Activated T-cell treated with anti-CD3 and anti-CD28 coated beads for 24 hours (primary cell): ENCODE data around the gene AKAP3.

Experiments used
- DNase-seq: peaks from one replicate; pipeline ENCODE4 v3.0.0-alpha.2; 2020; ENCODE audit warnings: low read depth

The AKAP3 gene

DNA sequence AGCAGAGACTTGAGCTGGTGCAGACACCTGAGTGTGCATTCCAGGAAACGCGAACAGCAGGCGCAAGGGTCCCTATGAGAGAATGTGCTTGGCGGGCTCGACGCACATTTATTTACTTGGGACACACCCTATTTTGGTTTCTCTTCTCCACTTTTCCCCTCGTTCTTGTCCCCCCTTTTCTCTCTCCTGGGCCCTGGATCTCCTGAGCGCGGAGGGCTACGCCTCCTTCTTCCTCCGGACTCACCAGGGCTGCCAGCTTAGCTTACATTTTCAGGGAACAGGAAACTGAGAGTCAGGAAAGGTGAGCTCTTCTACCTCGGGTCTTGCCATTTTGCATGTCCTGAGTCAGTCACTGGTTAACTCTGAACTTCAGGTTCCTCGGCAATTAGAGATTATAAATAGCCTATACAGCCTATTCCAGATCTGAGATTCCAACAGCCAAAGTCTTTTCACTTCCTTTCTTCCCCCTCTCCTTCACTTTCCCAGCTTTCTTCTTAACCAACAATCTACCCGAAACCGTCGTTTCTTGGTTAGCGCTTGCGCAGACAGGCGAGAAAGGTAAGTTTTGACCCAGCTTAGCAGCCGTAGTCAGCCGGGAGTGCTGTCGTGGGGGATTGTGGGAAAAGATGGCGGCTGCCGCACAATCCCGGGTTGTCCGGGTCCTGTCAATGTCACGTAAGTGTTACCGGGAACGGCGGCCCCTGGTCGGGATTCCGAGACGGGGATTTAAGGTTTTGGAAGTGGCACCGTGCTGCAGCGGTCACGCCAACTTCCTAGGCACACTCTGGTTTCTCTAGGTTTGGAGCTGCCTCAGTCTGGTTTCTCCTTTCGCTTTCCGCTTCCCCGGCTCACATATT is at the start of gene AKAP3, which contains the start of gene NDUFA9:
Gene AKAP3 (minus strand): TSS at position 551 of the 857 bp plus-strand sequence. CDS start 10,855 bp downstream, outside the sequence.
Gene NDUFA9 (plus strand): TSS at position 614 of the 857 bp plus-strand sequence. CDS start 13 bp downstream, at position 627.
- peak; percentile 76 for DNase-seq

- DNase-seq = no peak
Measured at GRCh38 chr12:4690760-4691159, 41.9 kb upstream of the AKAP3 start.

GRCh38 chr12:4685317-4685716 is 36.5 kb upstream of the AKAP3 start:
- no peak for DNase-seq

DNA sequence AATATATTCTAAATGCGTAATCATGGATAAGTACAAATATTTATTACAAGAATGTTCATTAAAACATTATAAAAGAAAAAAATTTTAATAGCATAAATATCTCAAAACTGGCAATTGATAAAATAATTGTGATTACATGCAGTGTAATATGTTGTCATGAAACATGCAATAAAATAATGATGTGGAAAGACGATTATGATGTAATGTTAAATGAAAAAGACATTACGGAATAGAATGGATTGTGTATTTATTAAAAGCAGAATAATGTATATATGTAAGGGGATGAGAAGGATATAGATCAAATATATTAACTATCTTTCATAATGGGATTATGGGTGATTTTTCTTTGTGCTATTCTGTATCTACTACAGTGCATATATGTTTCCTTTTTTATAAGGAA is 32.9 kb upstream of the AKAP3 start:
- no peak for DNase-seq

DNA sequence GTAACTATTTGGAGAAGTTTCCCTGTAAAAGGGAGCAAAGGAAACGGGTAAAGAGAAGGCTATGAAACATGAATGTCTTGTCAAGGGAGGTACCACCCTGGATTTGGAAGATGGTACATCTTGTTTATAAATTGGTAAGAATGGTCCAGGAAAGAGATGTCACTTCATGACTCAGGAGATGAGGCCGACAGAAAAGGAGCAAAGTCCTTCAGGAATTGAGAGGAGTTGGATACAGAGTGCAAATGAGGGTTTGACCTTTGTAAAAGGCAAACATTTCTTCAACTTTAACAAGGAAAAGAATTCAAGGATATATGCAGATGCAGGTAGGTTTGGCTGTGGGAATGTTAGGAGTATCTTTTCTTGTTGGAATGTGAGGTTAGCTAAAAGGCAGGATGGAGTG is 30.9 kb upstream of the AKAP3 start:
- no peak for DNase-seq

- DNase-seq = no peak
Measured at GRCh38 chr12:4665236-4665635, 16.4 kb upstream of the AKAP3 start.

GRCh38 chr12:4663971-4664505 is 15.2 kb upstream of the AKAP3 start:
- no peak for DNase-seq

DNA sequence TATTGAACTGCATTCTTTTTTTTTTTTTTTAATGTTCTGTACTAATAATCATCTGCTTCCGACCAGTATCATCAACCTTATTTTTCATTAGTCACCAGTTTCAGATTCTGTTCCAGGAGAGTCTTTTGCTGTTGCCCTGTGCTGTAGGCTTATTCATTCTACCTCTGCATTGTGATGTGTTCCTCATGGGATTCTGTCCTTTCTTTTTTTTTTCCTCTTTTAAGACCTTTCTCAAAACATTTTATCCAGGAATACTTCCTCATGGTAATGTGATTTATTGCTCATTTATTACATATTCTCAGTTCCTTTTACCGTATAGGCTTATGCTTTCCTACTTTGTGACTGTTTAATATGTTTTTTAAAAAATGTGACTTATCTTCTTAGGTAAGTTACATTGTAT is 4.8 kb upstream of the AKAP3 start:
- no peak for DNase-seq

- DNase-seq = no peak
Measured at GRCh38 chr12:4653257-4653656, 4.4 kb upstream of the AKAP3 start.

- no peak for DNase-seq
Measured at GRCh38 chr12:4649358-4649661, 459 bp upstream of the AKAP3 start.

DNA sequence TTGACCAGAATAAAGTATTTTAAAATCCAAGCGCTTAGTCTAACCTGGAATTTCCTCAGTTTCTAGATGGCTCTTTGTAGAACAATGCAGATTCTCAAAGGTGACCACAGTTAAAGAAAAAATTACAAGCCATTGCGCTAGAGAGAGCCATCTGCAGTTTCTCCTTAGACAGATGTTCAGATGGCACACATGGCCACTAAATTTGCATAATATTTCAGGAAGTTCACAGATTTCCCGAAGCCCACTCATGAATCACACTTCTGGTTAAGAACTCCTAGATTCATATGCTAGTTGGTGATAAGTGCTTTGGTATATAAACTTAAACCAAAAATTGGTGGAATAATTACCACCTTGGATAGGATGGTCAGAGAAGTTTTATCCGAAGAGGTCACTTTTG is 749 bp downstream of the AKAP3 start:
- no peak for DNase-seq

DNA sequence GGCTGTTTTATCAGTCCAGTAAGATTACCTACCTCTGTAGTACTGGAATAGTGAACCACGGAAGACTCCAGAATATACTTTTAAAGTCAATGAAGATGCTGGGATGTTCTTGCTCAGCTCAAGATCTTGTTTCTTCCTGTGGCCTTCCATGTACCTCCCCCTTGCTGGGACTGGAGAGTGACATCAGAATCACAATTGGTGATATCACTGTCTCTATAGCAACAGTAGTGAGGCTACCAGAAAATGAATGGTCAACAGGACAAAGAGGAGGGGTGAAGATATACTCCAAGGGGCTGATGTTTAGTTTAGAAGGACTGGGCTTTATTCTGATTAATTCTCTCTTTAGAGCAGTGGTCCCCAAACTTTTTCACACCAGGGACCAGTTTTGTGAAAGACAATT is 3.8 kb downstream of the AKAP3 start:
- no peak for DNase-seq

DNA sequence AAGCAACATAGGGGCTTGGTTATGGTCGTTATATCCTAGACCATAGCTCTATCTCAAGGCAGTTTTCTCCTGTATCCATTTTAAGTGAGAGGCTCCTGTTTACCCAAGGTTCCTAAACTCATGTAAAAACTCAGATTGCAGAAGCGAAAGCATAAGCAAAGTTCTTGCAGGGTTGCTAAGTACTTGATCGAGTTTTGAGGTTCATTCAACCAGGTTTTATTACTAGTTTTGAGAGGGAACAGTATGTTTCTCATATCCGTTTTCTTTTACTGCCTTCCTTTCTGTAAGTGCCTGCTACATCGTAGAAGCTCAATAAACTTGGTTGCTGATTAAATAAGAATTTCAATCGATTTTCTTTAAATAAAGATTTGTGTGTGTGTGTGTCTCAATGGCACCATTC is 5.1 kb downstream of the AKAP3 start:
- DNase-seq = no peak

DNA sequence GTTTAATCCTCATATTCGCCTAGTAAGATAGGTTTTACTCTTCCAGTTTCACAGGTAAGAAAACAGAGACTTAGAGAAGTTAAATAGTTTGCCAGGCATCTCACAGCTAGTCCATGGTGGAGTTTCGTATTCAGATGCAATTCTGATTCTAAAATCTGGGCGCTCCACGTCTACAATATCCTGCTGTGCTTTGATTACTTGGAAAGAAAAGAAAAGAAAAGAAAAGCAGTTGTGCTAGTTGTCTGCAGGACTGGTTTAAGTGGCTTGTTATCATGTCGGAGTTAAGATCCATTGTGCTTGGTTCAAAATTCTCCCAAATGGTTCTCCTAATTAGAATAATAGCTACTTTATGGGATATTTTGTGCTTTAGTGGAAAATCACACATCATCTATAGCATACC is 18.6 kb downstream of the AKAP3 start:
- no peak for DNase-seq

DNA sequence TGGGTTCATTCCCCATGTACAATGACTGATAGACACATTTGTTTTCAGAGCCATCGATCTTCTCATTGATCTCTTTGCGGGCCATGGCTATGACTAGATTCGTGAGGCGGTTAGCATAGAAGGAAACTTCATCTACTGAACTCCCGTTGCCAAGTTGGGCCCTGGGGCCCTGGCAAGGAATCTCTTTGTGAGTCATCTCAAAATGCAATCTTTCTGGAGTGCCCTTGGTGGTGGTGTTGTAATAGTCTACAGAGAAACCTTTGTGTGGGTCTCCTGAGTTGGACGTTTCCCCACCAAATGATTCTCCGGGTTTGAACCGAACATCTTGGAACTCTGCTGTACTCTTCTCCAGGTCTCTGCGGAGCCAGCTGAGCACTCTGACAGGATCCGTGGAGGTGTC is 20.4 kb downstream of the AKAP3 start:
- no peak for DNase-seq

GRCh38 chr12:4626543-4626942 is 22.3 kb downstream of the AKAP3 start:
- no peak for DNase-seq

DNA sequence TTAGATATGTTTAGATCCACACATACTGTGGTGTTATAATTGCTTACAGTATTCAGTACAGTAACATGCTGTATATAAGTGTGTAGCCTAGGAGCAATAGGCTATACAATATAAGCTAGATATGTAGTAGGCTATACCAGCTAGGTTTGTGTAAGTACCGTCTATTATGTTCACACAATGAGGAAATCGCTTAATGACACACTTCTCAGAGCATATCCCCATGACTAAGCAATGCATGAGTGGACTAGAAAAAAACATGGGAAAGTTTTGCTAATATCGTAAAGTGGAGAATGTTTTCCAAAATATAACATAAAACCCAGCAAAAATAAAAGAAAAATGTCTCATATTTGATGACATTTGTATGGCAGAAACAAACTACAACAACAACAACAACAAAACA is 27.3 kb downstream of the AKAP3 start:
- DNase-seq = no peak

DNA sequence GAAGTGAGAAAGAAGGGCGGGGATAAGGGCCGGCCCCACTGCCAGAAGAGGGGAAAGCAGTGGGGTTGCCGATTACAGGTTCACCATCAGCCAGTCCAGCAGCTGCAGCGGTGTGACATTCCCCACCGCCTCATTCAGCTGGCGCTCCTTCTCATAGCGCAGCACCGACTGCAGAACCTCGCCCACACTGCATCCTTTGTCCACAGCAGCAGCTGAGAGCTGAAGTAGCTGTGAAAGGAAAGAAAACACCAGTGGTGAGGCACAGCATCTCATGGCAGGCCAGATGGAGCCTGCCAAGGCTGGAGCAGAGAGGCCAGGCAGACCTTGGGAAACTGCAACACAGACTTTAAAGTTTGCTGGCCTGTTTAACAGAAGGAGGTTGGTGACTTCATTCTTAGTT is 33.2 kb downstream of the AKAP3 start:
- no peak for DNase-seq

- no peak for DNase-seq
Measured at GRCh38 chr12:4610481-4610880, 38.4 kb downstream of the AKAP3 start.

DNA sequence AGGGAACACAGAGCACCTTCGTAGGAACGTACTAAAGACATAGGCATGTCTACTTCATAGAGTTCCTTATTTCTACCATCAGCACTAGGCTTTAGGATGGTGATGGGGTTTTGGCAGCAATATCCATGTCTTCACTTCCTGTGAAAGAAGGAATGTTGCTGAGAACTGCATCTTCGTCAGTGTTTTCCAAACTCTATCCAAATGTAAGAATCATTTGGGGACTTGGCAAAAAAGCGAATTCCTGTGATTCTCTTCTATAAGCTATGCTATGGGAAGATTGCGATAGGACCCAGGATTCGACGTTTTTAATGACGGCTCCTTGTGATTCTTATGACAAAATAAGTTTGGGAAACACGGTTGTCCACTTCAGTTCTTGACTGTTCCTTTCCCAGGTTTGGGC is 39.8 kb downstream of the AKAP3 start:
- no peak for DNase-seq

DNA sequence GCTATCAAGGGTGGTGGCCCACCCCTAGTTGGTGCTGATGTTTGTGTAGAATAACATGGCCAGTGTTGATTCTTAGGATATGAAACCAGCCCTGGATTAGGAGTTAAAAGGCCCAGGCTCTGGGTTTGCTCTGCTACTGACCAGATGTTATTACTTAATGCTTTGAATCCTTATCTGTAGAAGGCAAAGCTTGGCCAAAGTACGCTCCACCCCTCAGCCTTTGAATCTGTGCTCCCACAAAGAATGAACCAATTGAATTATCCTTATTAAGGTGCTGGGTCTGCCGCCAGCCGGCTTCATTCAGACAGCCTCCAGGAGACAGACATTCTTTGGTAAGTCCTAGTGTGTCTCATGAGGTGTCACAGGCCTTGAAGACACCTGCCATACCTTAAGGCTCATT is 41.8 kb downstream of the AKAP3 start:
- no peak for DNase-seq

GRCh38 chr12:4604684-4605193 is 44.1 kb downstream of the AKAP3 start:
- DNase-seq = peak; percentile 75

DNA sequence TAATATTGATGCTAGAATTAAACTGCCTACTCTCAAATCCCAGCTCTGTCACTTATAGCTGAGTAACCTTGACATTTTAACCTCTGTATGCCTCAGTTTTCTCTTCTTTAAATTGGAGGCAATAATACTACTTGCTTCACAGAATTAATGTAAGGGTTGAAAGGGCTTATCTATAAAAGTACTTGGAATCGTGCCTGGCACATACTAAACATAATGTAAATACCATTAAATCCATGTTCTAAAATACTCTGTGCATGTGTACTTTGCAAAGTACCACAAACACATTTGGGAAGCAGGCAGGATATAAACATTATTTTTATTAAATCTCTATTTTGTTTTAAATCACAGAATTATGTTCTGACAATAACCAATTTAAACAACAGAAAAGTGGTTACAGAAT is 44.9 kb downstream of the AKAP3 start:
- DNase-seq = no peak

DNA sequence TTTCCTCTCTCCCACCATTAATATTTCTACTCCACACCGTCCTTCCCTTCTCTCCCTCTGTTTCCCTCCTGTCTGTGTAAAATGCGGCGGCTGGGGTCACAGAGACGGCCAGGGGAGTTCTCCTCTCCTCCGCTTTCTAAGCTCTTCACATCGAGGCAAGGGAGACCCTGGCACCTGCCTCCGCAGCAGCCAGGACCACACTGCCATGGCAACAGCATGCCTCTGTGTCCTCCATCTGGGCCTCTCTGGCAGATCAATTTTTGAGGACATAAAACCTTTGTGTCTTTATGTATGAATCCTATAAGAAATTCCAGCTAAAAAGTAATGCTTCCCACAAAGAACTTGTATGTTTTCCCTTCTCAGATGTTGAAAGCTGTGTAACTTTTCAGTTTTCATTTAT is 45.4 kb downstream of the AKAP3 start:
- DNase-seq = no peak
